H1 (cell line): Measurements from ENCODE around the gene SKAP1. TPM values are rescaled to one million over a fixed set of nuclear protein-coding genes. Genes with fewer than 3 reads are reported as not detected.

Experiments
- BACH1 ChIP-seq: IDR thresholded peaks from 2 replicates; pipeline ENCODE4 v1.6.1; 2012; ENCODE audit warnings: low read length, improper control_type of control experiment
- CREB1 ChIP-seq: IDR thresholded peaks from 2 replicates; pipeline ENCODE4 v1.6.1; 2012; ENCODE audit warnings: inconsistent platforms
- MAX ChIP-seq: IDR thresholded peaks from 2 replicates; pipeline ENCODE4 v1.6.1; 2012; ENCODE audit warnings: inconsistent platforms
- PHF8 ChIP-seq: fragments of 200-600 bp; sonication (generic); conservative IDR thresholded peaks from 2 replicates; pipeline ENCODE4 v1.7.1; 2012; ENCODE audit warnings: low read depth, mild to moderate bottlenecking, inconsistent platforms, low read length, moderate library complexity
- polyA plus RNA-seq, 7 experiments: library from polyadenylated mRNA; depleted of rRNA in 3 of 7; stranded (reverse) in 5 of 7; unstranded in 2 of 7; fragments of >200 nt in 5 of 7; fragments of 200-250 nt in 2 of 7; gene quantifications; 1 replicate in 5 of 7; 2 replicates in 1 of 7; 4 replicates in 1 of 7; pipeline versions ENCODE4 v1.2.1 to v1.2.3, GENCODE V29; 2011 to 2013; ENCODE audit warnings: missing spikeins in 2 of 7, mixed read lengths in 2 of 7
- total RNA-seq: library from RNA; stranded (reverse); fragmentation: NEBNext Ultra II Directional; extraction: Animal tissue kit (Norgen Biotek cat#: 25700); gene quantifications from 2 replicates; pipeline ENCODE4 v1.2.1, GENCODE V29; 2021

SKAP1 gene
- total and polyA plus RNA-seq, 2 of the 8 experiments (the other 6 are each of a cell fraction or from before 2014, with no cell fraction given): not detected

- TF ChIP-seq MAX (no peak), PHF8 (no peak), CREB1 (no peak), BACH1 (no peak)
Measured at GRCh38 chr17:48330887-48331286, 99.1 kb downstream of the SKAP1 start (continued).
